ENCODE measurements around the gene STARD9.
A peak's percentile ranks its signal among the peaks of the same experiment; 100 is the strongest.
"Not testable (repeated sequence)": the region's sequence is repeated elsewhere in the genome, so short reads cannot be mapped to it uniquely, and the experiment has no call there.

The STARD9 gene

GRCh38 chr15:42575188-42576039, at the start of gene STARD9:
STARD9 (plus strand) TSS chr15:42575606; CDS start chr15:42575716, 110 bp downstream.
- DNase-seq: peak; percentile 61

DNA sequence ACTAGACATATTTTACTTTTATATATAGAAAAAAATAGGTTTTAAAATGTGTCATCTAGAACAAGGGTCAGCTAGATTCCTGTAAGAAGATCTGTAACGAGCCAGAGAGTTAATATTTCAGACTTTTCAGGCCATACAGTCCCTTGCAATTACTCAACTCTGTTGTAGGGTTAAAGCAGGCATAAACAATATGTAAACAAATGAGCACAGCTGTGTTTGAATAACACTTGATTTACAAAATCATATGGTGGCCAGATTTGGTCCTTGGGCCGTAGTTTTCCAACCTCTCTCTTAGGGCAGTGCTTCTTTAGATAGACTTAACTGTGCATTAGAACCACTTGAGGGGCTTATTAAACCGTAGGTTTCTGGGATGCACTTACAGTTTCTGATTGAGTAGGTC, 46.4 kb upstream of the STARD9 start:
- DNase-seq: no peak

DNA sequence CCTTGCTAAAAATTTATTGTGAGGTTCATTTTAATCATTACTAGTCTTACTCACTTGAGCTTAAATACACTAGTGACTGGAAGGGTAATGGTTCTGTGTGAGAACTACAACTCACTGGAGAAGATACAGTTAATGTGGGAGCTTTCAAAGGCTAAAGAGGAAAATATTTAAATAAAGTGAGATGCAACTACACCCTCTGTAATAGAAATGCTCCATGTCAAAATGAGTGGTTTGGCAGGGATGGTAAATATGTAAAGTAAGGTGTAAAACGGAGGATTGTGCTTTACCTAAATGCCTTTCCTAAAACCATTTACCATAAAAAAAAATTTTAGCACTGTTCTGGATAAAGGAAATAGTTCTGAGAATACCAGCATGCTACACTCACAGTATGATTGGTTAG, 42.2 kb upstream of the STARD9 start:
- no peak for DNase-seq

GRCh38 chr15:42544853-42545629, 30.4 kb upstream of the STARD9 start:
- DNase-seq: no peak

- DNase-seq: no peak
Observed at GRCh38 chr15:42547918-42548248, 27.5 kb upstream of the STARD9 start.

DNA sequence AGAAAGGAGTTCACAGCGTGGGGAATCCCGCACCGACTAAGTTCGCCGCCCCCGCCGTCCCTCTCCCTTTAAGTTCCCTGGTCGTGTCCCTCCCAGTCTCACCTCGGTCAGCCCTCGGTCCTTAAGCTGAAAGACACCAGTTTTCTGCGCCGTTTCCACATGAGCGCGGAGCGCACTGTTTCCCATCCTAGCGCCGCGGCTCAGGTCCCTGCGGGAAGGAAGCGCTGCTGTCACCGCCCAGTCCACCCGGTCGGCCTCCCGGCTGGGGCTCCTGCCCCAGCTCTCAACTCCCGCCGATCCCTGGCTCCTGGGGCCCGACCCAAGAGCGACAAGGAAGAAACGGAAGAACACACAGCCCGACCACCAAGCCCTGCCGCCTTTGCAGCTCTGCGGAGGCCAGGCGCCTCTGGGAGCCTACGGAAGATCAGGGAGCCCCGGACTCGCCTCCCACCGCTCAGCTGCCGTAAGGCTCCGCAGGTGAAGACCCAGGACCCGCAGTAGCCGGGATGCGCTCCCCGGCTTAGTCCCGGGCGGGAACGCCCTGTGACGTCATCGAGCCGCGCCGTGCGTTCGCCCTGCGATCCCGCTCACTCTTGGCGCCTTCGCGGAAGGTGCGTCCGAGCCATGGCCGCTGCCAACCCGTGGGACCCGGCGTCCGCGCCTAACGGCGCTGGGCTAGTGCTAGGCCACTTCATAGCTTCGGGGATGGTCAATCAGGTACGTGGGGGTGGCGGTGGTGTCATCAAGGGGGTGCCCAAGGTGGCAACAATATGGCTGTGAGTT, 27.0 kb upstream of the STARD9 start, which contains the start of the genes HAUS2 and LRRC57:
TSS of gene HAUS2 (plus strand) at position 590 of the 783 bp plus-strand sequence. CDS start at position 625, 35 bp downstream.
TSS of gene LRRC57 (minus strand) at position 545 of the 783 bp plus-strand sequence. CDS start at position 186, 359 bp downstream.
- DNase-seq: no peak

- DNase-seq: no peak
Observed at GRCh38 chr15:42549032-42549491, 26.3 kb upstream of the STARD9 start.

DNA sequence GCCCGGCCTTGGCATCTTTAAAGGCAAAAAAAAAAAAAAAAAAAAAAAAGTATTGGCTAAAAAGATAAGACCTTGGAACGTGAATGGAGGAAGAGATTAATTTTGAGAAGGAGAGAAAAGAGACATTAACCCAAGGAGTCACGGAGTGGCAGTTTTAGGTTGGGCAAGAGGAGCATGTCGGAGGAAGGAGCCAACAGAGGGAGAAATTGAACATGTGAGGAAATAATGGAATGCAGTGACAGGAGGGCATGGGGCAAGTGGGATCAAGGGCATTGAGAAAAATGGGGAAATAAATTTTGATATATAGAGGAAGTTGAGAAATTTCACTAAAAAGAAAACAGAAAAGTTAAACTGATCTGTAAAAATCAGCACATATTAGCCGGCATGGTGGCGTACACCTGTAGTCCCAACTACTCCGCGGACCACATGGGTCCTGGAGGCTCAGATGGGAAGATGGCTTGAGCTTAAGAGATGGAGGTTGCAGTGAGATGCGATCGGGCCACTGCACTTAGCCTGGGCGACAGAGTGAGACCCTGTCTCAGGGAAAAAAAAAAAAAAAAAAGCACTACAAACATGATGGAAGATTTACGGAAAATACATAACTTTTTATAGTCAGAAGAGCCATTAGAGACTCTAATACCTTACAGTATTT, 25.5 kb upstream of the STARD9 start:
- DNase-seq: no peak

DNA sequence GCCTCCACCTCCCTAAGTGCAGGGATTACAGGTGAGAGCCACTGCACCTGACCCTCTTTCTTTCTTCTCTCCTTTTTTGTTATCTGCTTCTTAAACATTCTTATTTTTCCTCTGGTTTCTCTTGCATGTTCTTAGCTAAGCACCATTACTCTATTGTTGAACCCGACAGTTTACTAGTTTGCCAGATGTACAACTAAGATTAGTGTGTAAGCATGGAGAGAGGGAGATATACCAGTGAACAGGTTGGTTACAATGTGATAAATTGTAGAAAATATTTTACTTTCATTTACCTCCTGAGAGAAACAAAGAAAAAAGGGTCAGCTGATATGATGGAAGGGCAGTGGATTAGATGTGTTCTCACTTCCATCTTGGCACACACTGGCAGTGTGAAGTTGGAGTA, 21.9 kb upstream of the STARD9 start:
- DNase-seq: no peak

DNA sequence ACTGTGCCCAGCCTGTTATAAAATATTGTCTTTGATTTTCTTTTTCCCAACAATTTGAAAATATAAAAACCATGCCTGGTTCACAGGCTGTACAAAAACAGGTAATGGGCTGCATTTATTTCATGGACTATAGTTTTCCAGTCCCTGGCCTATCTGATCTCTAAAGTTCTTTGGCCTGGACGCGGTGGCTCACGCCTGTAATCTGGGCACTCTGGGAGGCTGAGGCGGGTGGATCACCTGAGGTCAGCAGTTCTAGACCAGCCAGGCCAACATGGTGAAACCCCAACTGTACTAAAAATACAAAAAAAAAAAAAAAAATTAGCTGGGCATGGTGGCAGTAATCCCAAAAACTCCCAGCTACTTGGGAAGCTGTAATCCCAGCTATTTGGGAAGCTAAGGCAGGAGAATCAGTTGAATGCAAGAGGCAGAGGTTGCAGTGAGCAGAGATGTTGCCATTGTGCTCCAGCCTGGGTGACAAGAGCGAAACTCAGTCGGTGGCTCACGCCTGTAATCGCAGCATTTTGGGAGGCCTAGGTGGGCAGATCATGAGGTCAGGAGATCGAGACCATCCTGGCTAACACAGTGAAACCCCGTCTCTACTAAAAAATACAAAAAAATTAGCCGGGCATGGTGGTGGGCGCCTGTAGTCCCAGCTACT, 18.7 kb upstream of the STARD9 start:
- DNase-seq: not testable (repeated sequence)

- no peak for DNase-seq
Observed at GRCh38 chr15:42558739-42559138, 16.7 kb upstream of the STARD9 start.

GRCh38 chr15:42576040-42576594, 711 bp downstream of the STARD9 start:
- no peak for DNase-seq

- DNase-seq: no peak
Observed at GRCh38 chr15:42576776-42577175, 1.4 kb downstream of the STARD9 start.

DNA sequence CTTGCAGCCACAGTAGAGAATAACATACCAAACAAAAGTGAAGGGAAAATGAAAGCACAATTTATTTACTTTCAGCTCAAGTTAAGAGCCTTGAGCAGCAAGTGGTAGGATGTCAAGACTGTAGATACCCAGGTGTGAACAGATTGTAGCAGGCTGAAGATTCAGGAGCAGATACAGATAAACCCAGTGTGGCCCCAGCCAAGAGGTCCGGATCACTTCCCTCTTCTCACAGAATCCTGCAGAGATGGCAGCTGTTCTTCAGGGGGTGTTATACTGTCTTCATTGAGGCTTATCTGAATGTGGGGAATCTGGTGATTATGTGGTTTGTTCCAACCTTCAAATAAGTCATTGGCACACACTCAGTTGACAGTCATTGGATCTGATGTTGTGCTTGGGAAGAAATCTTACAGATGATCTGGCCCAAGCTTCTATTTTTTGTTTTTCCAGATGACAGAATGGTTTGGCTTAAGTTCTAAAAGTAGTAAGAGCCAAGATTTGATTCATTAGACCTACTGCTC, 2.2 kb downstream of the STARD9 start:
- no peak for DNase-seq

DNA sequence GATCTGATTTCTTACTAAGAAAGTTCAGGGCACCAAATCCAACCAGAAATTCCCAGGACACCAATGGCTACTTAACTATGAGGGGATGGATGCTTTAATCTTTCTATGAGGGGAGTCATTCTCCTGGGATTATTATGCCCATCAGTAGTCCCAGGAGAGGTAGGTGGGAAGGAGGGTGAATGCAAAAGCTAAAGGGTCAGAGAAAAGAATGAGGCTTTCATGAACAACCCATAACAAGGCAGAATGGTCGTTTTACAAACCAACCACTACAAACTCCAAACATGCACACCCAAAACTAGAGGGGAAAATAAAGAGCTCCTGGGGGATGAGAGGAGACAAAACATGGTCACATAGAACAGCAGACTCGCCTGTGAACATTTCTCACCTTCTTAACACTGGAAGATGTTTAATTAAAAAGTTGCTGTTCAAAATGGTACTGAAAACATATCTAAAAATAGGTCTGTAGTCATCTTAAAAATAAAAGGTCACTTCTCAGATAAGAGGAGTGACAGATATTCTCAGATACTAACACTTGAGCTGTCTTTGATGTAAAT, 3.7 kb downstream of the STARD9 start:
- no peak for DNase-seq

DNA sequence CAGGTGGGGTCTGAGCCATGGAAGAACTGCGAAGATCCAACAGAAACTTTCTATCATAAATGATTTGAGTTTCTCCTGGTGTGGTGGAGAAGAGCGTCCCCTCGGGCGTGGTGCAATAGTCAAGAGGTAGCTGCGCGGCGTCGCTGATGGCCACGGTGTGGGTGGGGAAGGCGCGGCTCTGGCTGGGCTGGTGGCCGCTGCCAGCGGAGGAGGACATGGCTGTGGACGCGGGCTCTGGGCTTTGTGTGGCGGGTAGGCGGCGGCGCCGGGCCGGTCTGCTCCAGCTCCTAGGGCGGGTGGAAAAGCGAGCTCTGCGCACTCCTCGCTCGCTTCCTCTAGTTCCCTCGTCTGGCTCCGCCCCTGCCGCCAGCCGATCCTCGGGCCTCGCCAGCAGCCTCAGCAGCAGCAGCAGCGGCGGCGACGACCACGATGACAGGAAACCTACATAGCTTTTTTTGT, 5.9 kb downstream of the STARD9 start:
- peak; percentile 23 for DNase-seq

DNA sequence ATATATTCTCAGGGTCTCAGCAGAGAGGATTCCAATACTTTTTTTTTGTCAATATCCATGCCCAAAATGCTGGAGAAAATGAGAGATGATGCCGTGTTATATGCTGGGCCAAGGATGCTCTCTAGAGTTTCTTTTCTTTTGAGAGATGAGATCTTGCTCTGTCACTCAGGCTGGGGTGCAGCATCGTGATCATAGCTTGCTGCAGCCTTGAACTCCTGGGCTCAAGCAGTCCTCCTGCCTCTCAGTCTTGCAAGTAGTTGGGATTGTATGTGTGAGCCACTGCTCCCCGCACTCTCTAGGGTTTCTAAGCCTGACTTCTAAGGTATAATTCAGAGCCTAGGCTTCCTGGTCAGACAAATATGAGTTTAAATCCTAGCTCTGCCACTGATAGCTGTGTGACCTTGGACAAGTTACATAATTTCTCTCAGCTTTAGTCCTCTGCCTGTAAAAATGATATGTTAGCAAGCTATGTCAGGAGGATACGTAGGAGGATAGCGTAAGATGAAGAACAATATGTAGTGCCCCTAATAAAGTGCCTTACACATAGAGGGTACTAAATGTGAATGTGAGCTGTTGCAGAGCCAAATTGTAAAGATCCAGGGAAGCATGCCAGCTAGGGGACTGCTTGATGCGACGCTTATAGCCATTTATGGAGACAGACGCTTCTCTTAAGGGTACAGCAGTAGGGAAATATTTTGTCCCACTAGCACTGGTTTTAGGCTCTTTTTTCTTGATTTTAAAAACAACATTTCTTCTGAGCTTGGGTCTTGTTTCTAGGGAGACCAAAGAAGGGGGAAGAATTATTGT, 7.4 kb downstream of the STARD9 start:
- no peak for DNase-seq

DNA sequence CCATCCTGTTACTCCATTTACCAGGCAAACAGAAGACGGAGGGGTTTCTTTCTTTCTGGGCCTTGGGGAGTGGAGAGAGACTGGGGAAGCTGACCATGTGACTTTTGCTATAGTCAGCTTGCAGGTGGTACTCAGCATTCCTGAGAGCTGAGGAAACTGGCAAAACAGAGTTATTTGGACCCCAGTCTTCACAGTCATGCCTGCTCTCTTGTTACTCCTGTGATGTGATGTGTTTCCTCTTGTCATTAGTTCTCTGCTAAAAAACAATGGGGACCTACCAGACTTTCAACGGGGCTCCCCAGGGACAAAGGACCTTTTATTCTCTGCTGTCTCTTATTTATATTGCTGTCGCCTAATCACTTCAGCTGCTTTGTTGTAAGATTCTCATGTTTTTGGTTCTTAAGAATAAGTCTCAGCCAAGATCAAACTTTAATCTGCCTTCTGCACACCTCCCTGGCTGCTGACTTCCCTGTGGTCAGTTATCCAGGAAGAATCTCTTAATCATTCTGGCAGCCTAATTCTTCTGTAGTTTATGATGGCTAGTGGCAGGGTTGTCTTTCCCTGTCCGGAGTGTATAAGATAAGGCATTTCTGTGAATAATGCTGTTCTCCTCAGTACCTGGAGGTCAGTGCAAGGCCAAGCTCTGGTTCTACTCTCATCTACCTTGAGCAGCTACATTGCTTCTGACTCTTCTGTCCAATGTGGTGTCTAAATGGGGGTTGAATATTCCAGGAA, 8.8 kb downstream of the STARD9 start:
- DNase-seq: no peak

DNA sequence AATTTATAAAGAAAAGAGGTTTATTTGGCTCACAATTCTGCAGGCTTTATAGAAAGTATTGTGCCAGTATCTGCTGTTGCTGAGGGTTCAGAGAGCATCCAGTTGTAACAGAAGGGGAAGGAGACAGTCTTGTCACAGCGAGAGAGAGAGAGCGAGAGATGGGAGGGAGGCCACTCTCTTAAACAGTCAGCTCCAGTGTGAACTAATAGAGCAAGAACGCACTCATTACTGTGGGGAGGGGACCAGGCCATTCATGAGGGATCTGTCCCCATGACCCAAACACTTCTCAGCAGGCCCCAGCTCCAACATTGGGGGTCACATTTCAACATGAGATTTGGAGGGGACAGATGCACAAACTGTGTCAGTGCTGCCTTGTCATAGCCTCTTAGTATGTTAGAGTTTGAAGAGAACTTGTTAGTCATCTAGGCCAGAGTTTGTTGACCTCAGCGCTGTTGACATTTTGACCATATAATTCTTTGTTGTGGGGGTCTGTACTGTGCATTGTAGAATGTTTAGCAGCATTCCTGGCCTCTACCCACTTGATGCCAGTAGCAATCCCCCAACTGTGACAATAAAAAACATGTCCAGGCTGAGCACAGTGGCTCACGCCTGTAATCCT, 15.3 kb downstream of the STARD9 start:
- no peak for DNase-seq

All from NCI-H187 treated with DMSO at 0.1 percent for 48 hours (cell line).